ENCODE results near the gene CXCL8. TPM values are rescaled to one million over a fixed set of nuclear protein-coding genes. Genes with fewer than 3 reads are reported as not detected.

Gene CXCL8
- polyA plus RNA-seq, 1 of the 3 experiments (the other 2 are of a cell fraction): 6.0 TPM

- Histone ChIP-seq H3K27me3 (ENCODE audit: insufficient read depth) (0 out of 2 replicates have a peak, but pooled peaks cover 4% of the 10 kb centered on the region), H3K4me2 (no peak overlapping the region), H2AFZ (ENCODE audit: low read depth) (no peak overlapping the region), H3K9me2 (no peaks in the 10 kb centered on the region; the same call in 1 of the 2 replicates), H3K9ac (no peak overlapping the region), H3K4me3 (ENCODE audit: low read depth in 2 of 2, low read length in 1 of 2) (no peak overlapping the region), H3K4me1 (ENCODE audit: control insufficient read depth in 1 of 2, insufficient read depth in 2 of 2, low read depth in 1 of 2, low read length in 1 of 2) (no peaks in the 10 kb centered on the region), H3K9me3 (no peaks in the 10 kb centered on the region), H3K27ac (ENCODE audit: low read depth in 2 of 2, low read length in 1 of 2) (no peak overlapping the region), H3F3A (replicated peaks; ENCODE audit: insufficient read depth) (no peaks in the 10 kb centered on the region), H3K36me3 (replicated peaks in 1 of 2; ENCODE audit: control insufficient read depth in 1 of 2, insufficient read depth in 2 of 2, low read length in 1 of 2) (no peaks in the 10 kb centered on the region), H3K79me2 (ENCODE audit: insufficient read depth) (no peaks in the 10 kb centered on the region), H4K20me1 (ENCODE audit: insufficient read depth) (no peaks in the 10 kb centered on the region)
- no peak for DNase-seq
- WGBS (ENCODE audit: low lambda C conversion rate): 18% methylated on average over 2 of the region's 2 CpGs
- ChIA-PET CTCF (no interaction called here), POLR2A (no interaction called here)
- TF ChIP-seq GATA2 (CRISPR knock-in tag; IDR thresholded peaks at IDR 0.05): no peak
- TF ChIP-seq USF1 (IDR thresholded peaks at IDR 0.05; ENCODE audit: borderline replicate concordance, low read depth): no peak
- TF ChIP-seq CTCF (IDR thresholded peaks at IDR 0.05): no peak
- no peak for TF ChIP-seq RCOR1 (IDR thresholded peaks at IDR 0.05; ENCODE audit: low read length)
These were observed 48.0 kb downstream of the CXCL8 start for GRCh38 chr4:73788411-73788810.

Other genes with a start within 250 kb of the CXCL8 start
- not detected in 2 replicates for gene RASSF6, start 120.1 kb upstream of the CXCL8 start, polyA plus RNA-seq (2012; rRNA removed)
- gene CXCL6, start 96.1 kb downstream of the CXCL8 start, polyA plus RNA-seq (2012; rRNA removed): 0.02 and 0.03 TPM in 2 replicates
- gene PF4V1, start 112.7 kb downstream of the CXCL8 start, polyA plus RNA-seq (2012; rRNA removed): not detected in 2 replicates
- 0.06 and 0.12 TPM in 2 replicates for gene CXCL1, start 128.8 kb downstream of the CXCL8 start, polyA plus RNA-seq (2012; rRNA removed)
- gene PF4, start 241.5 kb downstream of the CXCL8 start, polyA plus RNA-seq (2012; rRNA removed): not detected in 2 replicates
- gene PPBP, start 247.6 kb downstream of the CXCL8 start, polyA plus RNA-seq (2012; rRNA removed): not detected in 2 replicates